Measurements from ENCODE around the gene SORCS2. TPM values are rescaled to one million over a fixed set of nuclear protein-coding genes. Genes with fewer than 3 reads are reported as not detected.

SORCS2 gene
- total and polyA plus RNA-seq, 2 of the 13 experiments (the other 11 are each of a cell fraction or from before 2014, with no cell fraction given) = 0.82 to 1.0 TPM

DNA sequence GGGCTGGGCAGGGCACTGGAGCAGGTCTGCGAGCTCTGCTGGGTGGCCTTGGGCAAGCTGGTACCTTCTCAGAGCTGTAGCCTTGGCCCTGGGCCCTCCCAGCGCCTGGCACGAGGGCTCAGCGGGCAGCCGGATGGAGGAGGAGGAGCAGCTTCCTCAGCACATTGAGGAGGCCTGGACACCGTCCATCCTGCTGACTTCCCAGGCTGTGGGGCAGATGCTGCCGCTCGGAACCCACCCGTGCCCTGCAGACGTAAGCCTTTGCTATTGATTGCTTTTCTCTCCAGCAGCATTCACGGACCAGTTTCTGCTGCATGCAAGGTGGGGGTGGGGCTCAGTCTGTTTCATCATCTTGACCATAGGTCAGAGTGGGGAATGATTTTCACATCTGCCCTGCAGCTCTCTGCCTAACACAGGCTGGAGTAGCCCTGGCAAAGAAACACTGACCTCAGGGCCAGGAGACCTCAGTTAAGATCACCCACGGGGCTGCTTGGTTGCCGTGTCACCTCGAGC, 323.1 kb downstream of the SORCS2 start (continued):
- TF ChIP-seq, protein P1, sequence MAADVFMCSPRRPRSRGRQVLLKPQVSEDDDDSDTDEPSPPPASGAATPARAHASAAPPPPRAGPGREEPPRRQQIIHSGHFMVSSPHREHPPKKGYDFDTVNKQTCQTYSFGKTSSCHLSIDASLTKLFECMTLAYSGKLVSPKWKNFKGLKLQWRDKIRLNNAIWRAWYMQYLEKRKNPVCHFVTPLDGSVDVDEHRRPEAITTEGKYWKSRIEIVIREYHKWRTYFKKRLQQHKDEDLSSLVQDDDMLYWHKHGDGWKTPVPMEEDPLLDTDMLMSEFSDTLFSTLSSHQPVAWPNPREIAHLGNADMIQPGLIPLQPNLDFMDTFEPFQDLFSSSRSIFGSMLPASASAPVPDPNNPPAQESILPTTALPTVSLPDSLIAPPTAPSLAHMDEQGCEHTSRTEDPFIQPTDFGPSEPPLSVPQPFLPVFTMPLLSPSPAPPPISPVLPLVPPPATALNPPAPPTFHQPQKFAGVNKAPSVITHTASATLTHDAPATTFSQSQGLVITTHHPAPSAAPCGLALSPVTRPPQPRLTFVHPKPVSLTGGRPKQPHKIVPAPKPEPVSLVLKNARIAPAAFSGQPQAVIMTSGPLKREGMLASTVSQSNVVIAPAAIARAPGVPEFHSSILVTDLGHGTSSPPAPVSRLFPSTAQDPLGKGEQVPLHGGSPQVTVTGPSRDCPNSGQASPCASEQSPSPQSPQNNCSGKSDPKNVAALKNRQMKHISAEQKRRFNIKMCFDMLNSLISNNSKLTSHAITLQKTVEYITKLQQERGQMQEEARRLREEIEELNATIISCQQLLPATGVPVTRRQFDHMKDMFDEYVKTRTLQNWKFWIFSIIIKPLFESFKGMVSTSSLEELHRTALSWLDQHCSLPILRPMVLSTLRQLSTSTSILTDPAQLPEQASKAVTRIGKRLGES (CRISPR knock-in tag; IDR thresholded peaks at IDR 0.05; ENCODE audit: borderline replicate concordance) = no peak
- TF ChIP-seq HNF4G (IDR thresholded peaks at IDR 0.05; ENCODE audit: borderline replicate concordance, low read depth, low read length) (peak; percentile 82), HNF4G (CRISPR knock-in tag; IDR thresholded peaks at IDR 0.05; ENCODE audit: borderline replicate concordance, low read depth) (no peak), ZBTB42 (CRISPR knock-in tag; IDR thresholded peaks at IDR 0.05) (no peak), ZNF879 (CRISPR knock-in tag; IDR thresholded peaks at IDR 0.05) (no peak), ZFAT (CRISPR knock-in tag; conservative IDR thresholded peaks at IDR 0.05) (no peak), ZNF292 (CRISPR knock-in tag; IDR thresholded peaks at IDR 0.05; ENCODE audit: borderline replicate concordance, low read depth) (peak; percentile 79; the same call in 1 of the 2 replicates), ZNF572 (CRISPR knock-in tag; IDR thresholded peaks at IDR 0.05) (0 out of 2 replicates have a peak, but pooled peaks have one; percentile 34), DPF2 (CRISPR knock-in tag; IDR thresholded peaks at IDR 0.05; ENCODE audit: borderline replicate concordance, low read depth) (no peak), CEBPG (CRISPR knock-in tag; IDR thresholded peaks at IDR 0.05) (peak; percentile 88), ZNF430 (CRISPR knock-in tag; IDR thresholded peaks at IDR 0.05) (no peak), ZSCAN31 (CRISPR knock-in tag; IDR thresholded peaks at IDR 0.05; ENCODE audit: low read depth) (peak; percentile 35; the same call in 1 of the 2 replicates), CHD4 (IDR thresholded peaks at IDR 0.05; ENCODE audit: borderline replicate concordance, low read length) (no peak), HDAC1 (CRISPR knock-in tag; IDR thresholded peaks at IDR 0.05) (peak; percentile 45; the same call in 1 of the 2 replicates), ZNF367 (CRISPR knock-in tag; IDR thresholded peaks at IDR 0.05; ENCODE audit: borderline replicate concordance) (no peak)
- TF ChIP-seq, protein P2, sequence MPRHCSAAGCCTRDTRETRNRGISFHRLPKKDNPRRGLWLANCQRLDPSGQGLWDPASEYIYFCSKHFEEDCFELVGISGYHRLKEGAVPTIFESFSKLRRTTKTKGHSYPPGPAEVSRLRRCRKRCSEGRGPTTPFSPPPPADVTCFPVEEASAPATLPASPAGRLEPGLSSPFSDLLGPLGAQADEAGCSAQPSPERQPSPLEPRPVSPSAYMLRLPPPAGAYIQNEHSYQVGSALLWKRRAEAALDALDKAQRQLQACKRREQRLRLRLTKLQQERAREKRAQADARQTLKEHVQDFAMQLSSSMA (CRISPR knock-in tag; IDR thresholded peaks at IDR 0.05) = 0 out of 2 replicates have a peak, but pooled peaks have one; percentile 24
- TF ChIP-seq, protein P3, sequence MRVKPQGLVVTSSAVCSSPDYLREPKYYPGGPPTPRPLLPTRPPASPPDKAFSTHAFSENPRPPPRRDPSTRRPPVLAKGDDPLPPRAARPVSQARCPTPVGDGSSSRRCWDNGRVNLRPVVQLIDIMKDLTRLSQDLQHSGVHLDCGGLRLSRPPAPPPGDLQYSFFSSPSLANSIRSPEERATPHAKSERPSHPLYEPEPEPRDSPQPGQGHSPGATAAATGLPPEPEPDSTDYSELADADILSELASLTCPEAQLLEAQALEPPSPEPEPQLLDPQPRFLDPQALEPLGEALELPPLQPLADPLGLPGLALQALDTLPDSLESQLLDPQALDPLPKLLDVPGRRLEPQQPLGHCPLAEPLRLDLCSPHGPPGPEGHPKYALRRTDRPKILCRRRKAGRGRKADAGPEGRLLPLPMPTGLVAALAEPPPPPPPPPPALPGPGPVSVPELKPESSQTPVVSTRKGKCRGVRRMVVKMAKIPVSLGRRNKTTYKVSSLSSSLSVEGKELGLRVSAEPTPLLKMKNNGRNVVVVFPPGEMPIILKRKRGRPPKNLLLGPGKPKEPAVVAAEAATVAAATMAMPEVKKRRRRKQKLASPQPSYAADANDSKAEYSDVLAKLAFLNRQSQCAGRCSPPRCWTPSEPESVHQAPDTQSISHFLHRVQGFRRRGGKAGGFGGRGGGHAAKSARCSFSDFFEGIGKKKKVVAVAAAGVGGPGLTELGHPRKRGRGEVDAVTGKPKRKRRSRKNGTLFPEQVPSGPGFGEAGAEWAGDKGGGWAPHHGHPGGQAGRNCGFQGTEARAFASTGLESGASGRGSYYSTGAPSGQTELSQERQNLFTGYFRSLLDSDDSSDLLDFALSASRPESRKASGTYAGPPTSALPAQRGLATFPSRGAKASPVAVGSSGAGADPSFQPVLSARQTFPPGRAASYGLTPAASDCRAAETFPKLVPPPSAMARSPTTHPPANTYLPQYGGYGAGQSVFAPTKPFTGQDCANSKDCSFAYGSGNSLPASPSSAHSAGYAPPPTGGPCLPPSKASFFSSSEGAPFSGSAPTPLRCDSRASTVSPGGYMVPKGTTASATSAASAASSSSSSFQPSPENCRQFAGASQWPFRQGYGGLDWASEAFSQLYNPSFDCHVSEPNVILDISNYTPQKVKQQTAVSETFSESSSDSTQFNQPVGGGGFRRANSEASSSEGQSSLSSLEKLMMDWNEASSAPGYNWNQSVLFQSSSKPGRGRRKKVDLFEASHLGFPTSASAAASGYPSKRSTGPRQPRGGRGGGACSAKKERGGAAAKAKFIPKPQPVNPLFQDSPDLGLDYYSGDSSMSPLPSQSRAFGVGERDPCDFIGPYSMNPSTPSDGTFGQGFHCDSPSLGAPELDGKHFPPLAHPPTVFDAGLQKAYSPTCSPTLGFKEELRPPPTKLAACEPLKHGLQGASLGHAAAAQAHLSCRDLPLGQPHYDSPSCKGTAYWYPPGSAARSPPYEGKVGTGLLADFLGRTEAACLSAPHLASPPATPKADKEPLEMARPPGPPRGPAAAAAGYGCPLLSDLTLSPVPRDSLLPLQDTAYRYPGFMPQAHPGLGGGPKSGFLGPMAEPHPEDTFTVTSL (CRISPR knock-in tag; IDR thresholded peaks at IDR 0.05; ENCODE audit: borderline replicate concordance) = no peak
- TF ChIP-seq, protein P4, sequence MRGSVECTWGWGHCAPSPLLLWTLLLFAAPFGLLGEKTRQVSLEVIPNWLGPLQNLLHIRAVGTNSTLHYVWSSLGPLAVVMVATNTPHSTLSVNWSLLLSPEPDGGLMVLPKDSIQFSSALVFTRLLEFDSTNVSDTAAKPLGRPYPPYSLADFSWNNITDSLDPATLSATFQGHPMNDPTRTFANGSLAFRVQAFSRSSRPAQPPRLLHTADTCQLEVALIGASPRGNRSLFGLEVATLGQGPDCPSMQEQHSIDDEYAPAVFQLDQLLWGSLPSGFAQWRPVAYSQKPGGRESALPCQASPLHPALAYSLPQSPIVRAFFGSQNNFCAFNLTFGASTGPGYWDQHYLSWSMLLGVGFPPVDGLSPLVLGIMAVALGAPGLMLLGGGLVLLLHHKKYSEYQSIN (CRISPR knock-in tag; IDR thresholded peaks at IDR 0.05; ENCODE audit: borderline replicate concordance) = no peak
- TF ChIP-seq, protein P5, sequence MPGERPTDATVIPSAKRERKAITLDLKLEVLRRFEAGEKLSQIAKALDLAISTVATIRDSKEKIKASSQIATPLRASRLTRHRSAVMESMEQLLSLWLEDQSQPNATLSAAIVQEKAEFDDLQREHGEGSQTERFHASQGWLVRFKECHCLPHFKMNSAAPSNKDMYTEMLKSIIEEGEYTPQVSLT (CRISPR knock-in tag; IDR thresholded peaks at IDR 0.05; ENCODE audit: borderline replicate concordance, low read depth) = no peak
